GM18520 (cell line): ENCODE measurements around the gene GFER.
"Not testable (repeated sequence)": the region's sequence is repeated elsewhere in the genome, so short reads cannot be mapped to it uniquely, and the experiment has no call there.

Experiments
- ATAC-seq: cut with Tn5 transposase; IDR thresholded peaks from one replicate; pipeline ENCODE4 v1.9.1; 2021; ENCODE audit not compliant: unreplicated experiment

GFER gene

GRCh38 chr16:1983544-1984346 lies at the start of gene GFER:
Gene GFER (plus strand): TSS chr16:1984193. CDS start chr16:1984219, 26 bp downstream.
- peak; percentile 75 for ATAC-seq

GRCh38 chr16:1936945-1937479 lies 47.0 kb upstream of the GFER start:
- ATAC-seq: no peak

- no peak for ATAC-seq
Measured at GRCh38 chr16:1938316-1938715, 45.7 kb upstream of the GFER start.

- no peak for ATAC-seq
Measured at GRCh38 chr16:1938910-1939309, 45.1 kb upstream of the GFER start.

- ATAC-seq: not testable (repeated sequence)
Measured at GRCh38 chr16:1939833-1940232, 44.2 kb upstream of the GFER start.

GRCh38 chr16:1940273-1941161 lies 43.5 kb upstream of the GFER start:
- no peak for ATAC-seq

GRCh38 chr16:1941162-1942046 lies 42.6 kb upstream of the GFER start:
- no peak for ATAC-seq

- no peak for ATAC-seq
Measured at GRCh38 chr16:1942047-1942809, 41.8 kb upstream of the GFER start.

GRCh38 chr16:1942810-1943726 lies 40.9 kb upstream of the GFER start, which contains the start of gene MSRB1:
Gene MSRB1 (minus strand): TSS chr16:1943199. CDS start chr16:1943156, 43 bp downstream.
- peak; percentile 80 for ATAC-seq

GRCh38 chr16:1944612-1945199 lies 39.3 kb upstream of the GFER start:
- no peak for ATAC-seq

GRCh38 chr16:1945559-1946391 lies 38.2 kb upstream of the GFER start:
- no peak for ATAC-seq

GRCh38 chr16:1946495-1947368 lies 37.3 kb upstream of the GFER start:
- ATAC-seq: no peak

- no peak for ATAC-seq
Measured at GRCh38 chr16:1947369-1947670, 36.7 kb upstream of the GFER start.

- ATAC-seq: no peak
Measured at GRCh38 chr16:1949507-1949906, 34.5 kb upstream of the GFER start.

- ATAC-seq: no peak
Measured at GRCh38 chr16:1950047-1950446, 33.9 kb upstream of the GFER start.

- ATAC-seq: no peak
Measured at GRCh38 chr16:1950559-1950958, 33.4 kb upstream of the GFER start.

GRCh38 chr16:1953734-1954133 lies 30.3 kb upstream of the GFER start:
- ATAC-seq: no peak
